K562 (cell line): Measurements from ENCODE around the gene TMEM128. TPM values are rescaled to one million over a fixed set of nuclear protein-coding genes. Genes with fewer than 3 reads are reported as not detected.

Experiments used
- CCNT2 ChIP-seq: IDR thresholded peaks from 2 replicates; pipeline ENCODE4 v1.6.1; 2011; ENCODE audit warnings: borderline replicate concordance, low read depth, mild to moderate bottlenecking, moderate library complexity, mixed read lengths, low read length; ENCODE audit not compliant: insufficient read length; ENCODE audit errors: extremely low read depth
- CEBPZ ChIP-seq: fragments of 150-350 bp; IDR thresholded peaks from 2 replicates; pipeline ENCODE4 v1.6.1; 2014; ENCODE audit warnings: low read depth, mild to moderate bottlenecking, low read length, borderline replicate concordance
- CTCF ChIP-seq, 3 experiments: IDR thresholded peaks in 2 of 3; conservative IDR thresholded peaks in 1 of 3; 2 replicates each; pipeline ENCODE4 v1.5.1; 2011 to 2012; ENCODE audit warnings: low read length in 3 of 3, mild to moderate bottlenecking in 3 of 3, control low read depth in 2 of 3, improper control_type of control experiment in 1 of 3, inconsistent platforms in 1 of 3, low read depth in 1 of 3, mixed read lengths in 1 of 3, moderate library complexity in 1 of 3; ENCODE audit not compliant: insufficient read depth in 2 of 3
- EHMT2 ChIP-seq: fragments of 450-650 bp; IDR thresholded peaks from 2 replicates; pipeline ENCODE4 v1.6.1; 2018; ENCODE audit warnings: antibody characterized with exemption
- JUNB ChIP-seq: fragments of 450-650 bp; formaldehyde crosslinking; conservative IDR thresholded peaks from 2 replicates; pipeline ENCODE4 v1.4.0; 2020; ENCODE audit warnings: mild to moderate bottlenecking
- MCM2 ChIP-seq: fragments of 450-650 bp; IDR thresholded peaks from 2 replicates; pipeline ENCODE4 v1.6.1; 2017; ENCODE audit warnings: low read depth, mild to moderate bottlenecking
- MEF2A ChIP-seq: IDR thresholded peaks from 2 replicates; pipeline ENCODE4 v1.6.1; 2011; ENCODE audit warnings: low read depth, mild to moderate bottlenecking, low read length, moderate library complexity; ENCODE audit not compliant: control insufficient read depth
- MEF2D ChIP-seq: conservative IDR thresholded peaks from 2 replicates; pipeline ENCODE4 v1.6.1; 2016; ENCODE audit warnings: low read depth, missing genetic modification characterization, missing compliant biosample characterization
- PTTG1 ChIP-seq: fragments of 450-650 bp; IDR thresholded peaks from 2 replicates; pipeline ENCODE4 v1.6.1; 2016; ENCODE audit warnings: low read depth, mild to moderate bottlenecking, missing genetic modification characterization, missing compliant biosample characterization
- RBM14 ChIP-seq: fragments of 200-400 bp; formaldehyde crosslinking; IDR thresholded peaks from 2 replicates; pipeline ENCODE4 v1.6.1; 2018; ENCODE audit warnings: low read depth, mild to moderate bottlenecking, low read length, moderate library complexity, borderline replicate concordance; ENCODE audit not compliant: insufficient read depth
- SIN3B ChIP-seq: fragments of 450-650 bp; IDR thresholded peaks from 2 replicates; pipeline ENCODE4 v1.6.1; 2017; ENCODE audit warnings: low read depth, mild to moderate bottlenecking, moderate library complexity
- SRSF1 ChIP-seq: fragments of 200-400 bp; formaldehyde crosslinking; IDR thresholded peaks from 2 replicates; pipeline ENCODE4 v1.6.1; 2017; ENCODE audit warnings: mild to moderate bottlenecking, low read depth, low read length, moderate library complexity
- TEAD1 ChIP-seq, 2 experiments: fragments of 450-650 bp in 1 of 2; sonication (generic) in 1 of 2; formaldehyde crosslinking; IDR thresholded peaks; 2 replicates each; pipeline versions ENCODE4 v1.4.0 to v1.8.0; 2020 to 2022; ENCODE audit warnings: mild to moderate bottlenecking in 2 of 2, missing genetic modification reagents in 1 of 2
- TFAM ChIP-seq: fragments of 250-450 bp; sonication (Bioruptor Pico); conservative IDR thresholded peaks from 2 replicates; pipeline ENCODE4 v1.5.0; 2021; ENCODE audit warnings: mild to moderate bottlenecking, moderate library complexity
- WHSC1 ChIP-seq: IDR thresholded peaks from one replicate; pipeline ENCODE4 v1.6.1; 2012; ENCODE audit warnings: low read length, control low read depth, inconsistent platforms
- ZC3H11A ChIP-seq: IDR thresholded peaks from 2 replicates; pipeline ENCODE4 v1.6.1; 2012; ENCODE audit warnings: low read depth, low read length, improper control_type of control experiment
- ZNF263 ChIP-seq: sonication (generic); formaldehyde crosslinking; IDR thresholded peaks from 2 replicates; pipeline ENCODE4 v1.8.0; 2022; ENCODE audit warnings: mild to moderate bottlenecking, missing genetic modification reagents, borderline replicate concordance
- ZNF408 ChIP-seq: fragments of 250-450 bp; sonication (Bioruptor Pico); IDR thresholded peaks from 2 replicates; pipeline ENCODE4 v1.4.0; 2020; ENCODE audit warnings: low read depth, mild to moderate bottlenecking, moderate library complexity
- ZNF41 ChIP-seq: fragments of 250-450 bp; sonication (Bioruptor Pico); conservative IDR thresholded peaks from 2 replicates; pipeline ENCODE4 v1.4.0; 2020; ENCODE audit warnings: mild to moderate bottlenecking
- polyA plus RNA-seq, 8 experiments: library from polyadenylated mRNA; depleted of rRNA in 4 of 8; stranded (reverse) in 5 of 8; unstranded in 3 of 8; fragments of >200 nt; fragmentation: Nextera tagmentation in 2 of 8; fragmentation: Illumina TruSeq in 1 of 8; extraction: Ambion mirVana in 2 of 8; extraction: Trizol in 1 of 8; gene quantifications; 2 replicates each; pipeline versions ENCODE4 v1.2.1 to v1.2.3, GENCODE V29; 2011 to 2014; ENCODE audit warnings: inconsistent platforms in 1 of 8, missing spikeins in 1 of 8
- total RNA-seq, 7 experiments: library from RNA; depleted of rRNA in 6 of 7; stranded (reverse); fragments of >200 nt in 6 of 7; fragmentation: Illumina TruSeq in 2 of 7; extraction: Trizol in 2 of 7; gene quantifications; 2 replicates each; pipeline versions ENCODE4 v1.2.1 to v1.2.3, GENCODE V29; 2011 to 2021; ENCODE audit warnings: low replicate concordance in 1 of 7
- TF ChIP-seq, protein P1 (sequence below), 2 experiments: fragments of 450-650 bp in 1 of 2; sonication (generic) in 1 of 2; formaldehyde crosslinking; conservative IDR thresholded peaks; 2 replicates each; pipeline versions ENCODE4 v1.4.0 to v1.8.1; 2020 to 2022; ENCODE audit warnings: mild to moderate bottlenecking in 1 of 2, missing genetic modification reagents in 1 of 2

TMEM128 gene
- total and polyA plus RNA-seq, 9 of the 15 experiments (the other 6 are each of a cell fraction or from before 2014, with no cell fraction given), result 9.1 to 40.0 (median 14.3) TPM

DNA sequence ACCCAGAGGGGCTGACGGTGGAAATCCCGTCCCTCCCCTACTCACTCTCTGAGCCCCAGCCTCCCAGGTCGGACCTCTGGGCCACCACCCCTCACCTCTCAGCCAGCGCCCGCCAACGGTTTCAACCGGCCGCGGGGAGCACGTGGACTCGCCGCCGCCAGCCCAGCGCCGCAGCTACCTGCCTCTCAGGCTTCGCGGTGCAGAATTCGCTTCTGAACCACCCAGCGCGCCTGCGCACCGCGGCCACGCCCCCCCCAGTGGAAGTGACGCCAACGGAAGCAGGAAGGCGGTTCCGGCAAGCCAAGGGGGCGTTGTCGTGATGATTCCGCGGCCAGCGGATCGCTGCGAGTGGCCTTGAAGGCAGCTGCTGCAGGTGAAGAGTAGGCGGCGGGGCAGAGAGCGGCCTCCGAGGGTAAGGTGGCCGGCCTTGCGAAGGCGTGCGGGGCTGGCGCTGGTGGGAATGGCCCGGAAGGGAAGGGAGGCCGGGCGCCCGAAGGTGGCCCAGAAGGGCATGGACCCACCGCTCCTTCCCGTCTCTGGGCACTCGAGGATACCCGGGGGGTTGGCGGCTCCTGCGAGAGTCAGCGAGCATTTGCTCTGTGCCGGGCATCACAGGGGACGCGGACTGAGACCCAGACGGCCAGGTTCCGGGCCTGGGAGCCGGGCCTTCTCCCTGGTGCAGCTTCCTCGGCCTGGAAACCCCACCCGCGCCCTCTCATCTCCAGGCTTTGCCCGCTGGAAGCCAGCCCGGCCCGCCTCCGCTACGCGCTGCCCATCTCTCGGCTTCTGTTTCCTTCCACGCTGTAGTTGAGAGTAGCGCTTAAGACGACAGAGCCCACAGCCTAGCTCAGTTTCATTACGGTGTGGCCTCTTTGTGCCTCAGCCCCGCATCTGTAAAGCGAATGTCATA lies 42.2 kb upstream of the TMEM128 start, which contains the start of the genes LYAR and ZBTB49 (continued):
- TF ChIP-seq JUNB (CRISPR knock-in tag) (no peak), TFAM (CRISPR knock-in tag) (no peak), ZNF263 (CRISPR knock-in tag) (peak; percentile 81), ZNF408 (no peak), CTCF (IDR thresholded peaks at IDR 0.05 in 2 of 3, conservative IDR thresholded peaks at IDR 0.05 in 1 of 3; ENCODE audit: insufficient read depth in 2 of 3, low read depth in 1 of 3, low read length in 3 of 3) (no peak), TEAD1 (CRISPR knock-in tag; IDR thresholded peaks at IDR 0.05) (peak in 1 of 2 experiments; percentile 88; a peak in 1 of 4 replicates), ZC3H11A (no peak), MCM2 (no peak), SIN3B (no peak; the same call in 1 of the 2 replicates), RBM14 (no peak), MEF2D (tag) (no peak), CCNT2 (peak; percentile 57), CEBPZ (no peak), SRSF1 (no peak), MEF2A (no peak), PTTG1 (tag) (no peak), WHSC1 (no peak), ZNF41 (CRISPR knock-in tag) (no peak), EHMT2 (no peak)
- TF ChIP-seq, protein P1, sequence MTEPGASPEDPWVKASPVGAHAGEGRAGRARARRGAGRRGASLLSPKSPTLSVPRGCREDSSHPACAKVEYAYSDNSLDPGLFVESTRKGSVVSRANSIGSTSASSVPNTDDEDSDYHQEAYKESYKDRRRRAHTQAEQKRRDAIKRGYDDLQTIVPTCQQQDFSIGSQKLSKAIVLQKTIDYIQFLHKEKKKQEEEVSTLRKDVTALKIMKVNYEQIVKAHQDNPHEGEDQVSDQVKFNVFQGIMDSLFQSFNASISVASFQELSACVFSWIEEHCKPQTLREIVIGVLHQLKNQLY (CRISPR knock-in tag; conservative IDR thresholded peaks at IDR 0.05), result no peak
